Measurements from ENCODE around the gene DEPDC7. TPM values are rescaled to one million over a fixed set of nuclear protein-coding genes. Genes with fewer than 3 reads are reported as not detected.

Gene DEPDC7
- total and polyA plus RNA-seq, 9 of the 15 experiments (the other 6 are each of a cell fraction or from before 2014, with no cell fraction given), result 5.4 to 19.9 (median 12.0) TPM

GRCh38 chr11:33059331-33060007 is 43.8 kb downstream of the DEPDC7 start (continued):
- TF ChIP-seq, protein P1, sequence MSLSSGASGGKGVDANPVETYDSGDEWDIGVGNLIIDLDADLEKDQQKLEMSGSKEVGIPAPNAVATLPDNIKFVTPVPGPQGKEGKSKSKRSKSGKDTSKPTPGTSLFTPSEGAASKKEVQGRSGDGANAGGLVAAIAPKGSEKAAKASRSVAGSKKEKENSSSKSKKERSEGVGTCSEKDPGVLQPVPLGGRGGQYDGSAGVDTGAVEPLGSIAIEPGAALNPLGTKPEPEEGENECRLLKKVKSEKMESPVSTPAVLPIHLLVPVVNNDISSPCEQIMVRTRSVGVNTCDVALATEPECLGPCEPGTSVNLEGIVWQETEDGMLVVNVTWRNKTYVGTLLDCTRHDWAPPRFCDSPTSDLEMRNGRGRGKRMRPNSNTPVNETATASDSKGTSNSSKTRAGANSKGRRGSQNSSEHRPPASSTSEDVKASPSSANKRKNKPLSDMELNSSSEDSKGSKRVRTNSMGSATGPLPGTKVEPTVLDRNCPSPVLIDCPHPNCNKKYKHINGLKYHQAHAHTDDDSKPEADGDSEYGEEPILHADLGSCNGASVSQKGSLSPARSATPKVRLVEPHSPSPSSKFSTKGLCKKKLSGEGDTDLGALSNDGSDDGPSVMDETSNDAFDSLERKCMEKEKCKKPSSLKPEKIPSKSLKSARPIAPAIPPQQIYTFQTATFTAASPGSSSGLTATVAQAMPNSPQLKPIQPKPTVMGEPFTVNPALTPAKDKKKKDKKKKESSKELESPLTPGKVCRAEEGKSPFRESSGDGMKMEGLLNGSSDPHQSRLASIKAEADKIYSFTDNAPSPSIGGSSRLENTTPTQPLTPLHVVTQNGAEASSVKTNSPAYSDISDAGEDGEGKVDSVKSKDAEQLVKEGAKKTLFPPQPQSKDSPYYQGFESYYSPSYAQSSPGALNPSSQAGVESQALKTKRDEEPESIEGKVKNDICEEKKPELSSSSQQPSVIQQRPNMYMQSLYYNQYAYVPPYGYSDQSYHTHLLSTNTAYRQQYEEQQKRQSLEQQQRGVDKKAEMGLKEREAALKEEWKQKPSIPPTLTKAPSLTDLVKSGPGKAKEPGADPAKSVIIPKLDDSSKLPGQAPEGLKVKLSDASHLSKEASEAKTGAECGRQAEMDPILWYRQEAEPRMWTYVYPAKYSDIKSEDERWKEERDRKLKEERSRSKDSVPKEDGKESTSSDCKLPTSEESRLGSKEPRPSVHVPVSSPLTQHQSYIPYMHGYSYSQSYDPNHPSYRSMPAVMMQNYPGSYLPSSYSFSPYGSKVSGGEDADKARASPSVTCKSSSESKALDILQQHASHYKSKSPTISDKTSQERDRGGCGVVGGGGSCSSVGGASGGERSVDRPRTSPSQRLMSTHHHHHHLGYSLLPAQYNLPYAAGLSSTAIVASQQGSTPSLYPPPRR (CRISPR knock-in tag; IDR thresholded peaks at IDR 0.05; ENCODE audit: borderline replicate concordance), result no peak
- TF ChIP-seq POLR2A (conservative IDR thresholded peaks at IDR 0.05), result no peak
- TF ChIP-seq JUNB (CRISPR knock-in tag; conservative IDR thresholded peaks at IDR 0.05), result no peak
- no peak for TF ChIP-seq ATF2 (CRISPR knock-in tag; IDR thresholded peaks at IDR 0.05)
- no peak for TF ChIP-seq MECOM (CRISPR knock-in tag; IDR thresholded peaks at IDR 0.05)
- TF ChIP-seq ZNF512 (tag; IDR thresholded peaks at IDR 0.05), result no peak
